T-helper 1 cell (primary cell): ENCODE data around the gene MED27.
A peak's percentile ranks its signal among the peaks of the same experiment; 100 is the strongest.

Source experiments
- DNase-seq, 5 donors: peaks; one replicate each; pipeline ENCODE4 v3.0.0-alpha.2; 2012 to 2020
- total RNA-seq, 4 donors: gene quantifications; one replicate each; lab custom pipeline; 2026; lab: John Stamatoyannopoulos, UW

MED27 gene
- 10.8 to 13.9 (median 12.4) reads per million in 4 donors for total RNA-seq

DNA sequence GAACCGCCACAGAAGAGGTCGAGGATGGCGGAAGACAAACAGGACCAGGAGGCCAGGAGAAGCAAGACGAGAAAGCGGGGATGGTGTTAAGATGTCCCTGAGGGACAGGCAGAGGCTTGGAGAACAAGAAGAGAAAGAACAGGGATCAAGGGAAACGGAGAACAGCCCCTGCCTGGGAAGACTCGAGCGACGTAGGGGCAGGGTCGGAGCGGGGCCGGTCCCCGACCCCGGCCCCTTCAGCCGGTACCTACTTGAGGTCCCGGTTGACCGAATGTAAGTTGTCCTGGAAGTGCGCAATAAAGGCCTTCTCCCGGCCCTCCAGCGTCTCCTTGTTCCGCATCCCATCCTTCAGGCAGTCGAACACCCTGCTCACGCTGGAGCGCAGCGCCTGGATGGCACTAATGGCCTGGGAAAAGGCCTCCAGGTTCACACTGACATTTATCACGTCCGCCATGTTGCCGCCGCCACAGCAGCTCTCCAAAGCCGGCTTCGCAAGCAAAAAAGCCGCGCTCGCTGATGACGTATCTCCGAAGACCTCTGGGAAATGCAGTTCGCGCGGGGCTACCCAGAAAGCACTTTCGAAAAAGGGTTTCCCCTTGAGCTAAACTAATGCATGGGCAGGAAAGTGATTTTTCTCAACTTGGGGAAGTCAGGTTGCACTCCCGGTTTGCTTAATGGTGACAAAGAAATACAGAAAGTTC is at the start of gene MED27:
Gene MED27, minus strand, starts transcription at position 477 of the 701 bp plus-strand sequence. Its CDS starts 23 bp downstream, at position 454.
- DNase-seq = peak; percentile 81 to 92 (median 84)

DNA sequence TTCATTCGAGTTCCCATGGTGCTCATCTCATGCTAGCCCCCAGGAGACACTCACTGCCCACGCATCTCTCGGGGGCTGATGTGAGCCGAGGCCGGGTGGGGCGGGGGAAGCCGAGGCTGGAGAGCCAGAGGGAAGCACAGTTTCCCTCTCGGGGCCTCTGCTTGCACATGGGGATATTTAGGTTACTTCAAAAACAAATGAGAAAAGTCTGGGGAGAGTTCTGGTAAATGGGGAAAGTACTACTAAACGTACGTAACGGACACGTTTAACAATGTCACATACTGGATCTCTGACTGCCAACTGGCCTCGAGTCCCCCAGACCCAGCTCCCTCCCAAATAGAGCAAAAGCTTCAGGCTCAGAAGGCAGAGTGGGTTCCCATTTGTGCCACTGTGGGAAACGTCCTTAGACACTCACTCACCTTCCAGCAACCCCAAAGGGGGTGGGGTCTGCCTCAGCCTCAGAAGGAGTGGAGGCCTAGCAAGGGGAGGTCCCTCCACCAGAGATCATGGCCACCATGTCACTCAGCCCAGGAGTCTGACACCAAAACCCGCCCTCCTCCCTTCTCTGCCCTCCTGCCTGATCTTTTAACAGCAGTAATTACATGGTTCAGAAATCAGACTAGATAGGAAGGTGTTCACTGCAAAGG is 48.3 kb upstream of the MED27 start:
- DNase-seq = no peak

DNA sequence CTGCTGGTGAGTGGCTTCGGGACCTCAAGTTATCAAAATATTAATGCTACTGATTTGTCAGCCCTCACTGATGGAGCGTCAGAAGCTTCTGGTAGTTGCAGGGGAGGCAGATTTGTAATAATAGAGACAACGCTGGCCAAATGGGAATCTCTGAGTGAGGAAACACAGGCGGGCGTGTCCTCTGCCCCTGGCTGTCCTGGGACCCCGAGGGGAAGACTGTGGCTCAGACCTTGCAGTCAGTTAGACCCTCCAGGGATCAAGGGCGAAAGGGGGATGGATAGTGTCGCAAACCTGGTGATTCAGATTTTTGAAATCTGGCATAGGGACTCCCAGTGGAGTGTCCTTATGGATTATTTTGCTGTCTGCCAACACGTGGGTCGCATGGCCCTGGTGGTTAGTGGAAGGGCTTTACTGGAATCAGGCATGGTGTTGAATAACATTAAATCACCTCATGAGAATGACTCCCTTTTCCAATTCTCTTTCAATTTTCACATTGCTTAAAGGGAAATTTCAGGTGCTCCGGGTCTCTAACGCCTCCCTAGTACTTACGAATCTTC is 47.1 kb upstream of the MED27 start:
- no peak for DNase-seq

DNA sequence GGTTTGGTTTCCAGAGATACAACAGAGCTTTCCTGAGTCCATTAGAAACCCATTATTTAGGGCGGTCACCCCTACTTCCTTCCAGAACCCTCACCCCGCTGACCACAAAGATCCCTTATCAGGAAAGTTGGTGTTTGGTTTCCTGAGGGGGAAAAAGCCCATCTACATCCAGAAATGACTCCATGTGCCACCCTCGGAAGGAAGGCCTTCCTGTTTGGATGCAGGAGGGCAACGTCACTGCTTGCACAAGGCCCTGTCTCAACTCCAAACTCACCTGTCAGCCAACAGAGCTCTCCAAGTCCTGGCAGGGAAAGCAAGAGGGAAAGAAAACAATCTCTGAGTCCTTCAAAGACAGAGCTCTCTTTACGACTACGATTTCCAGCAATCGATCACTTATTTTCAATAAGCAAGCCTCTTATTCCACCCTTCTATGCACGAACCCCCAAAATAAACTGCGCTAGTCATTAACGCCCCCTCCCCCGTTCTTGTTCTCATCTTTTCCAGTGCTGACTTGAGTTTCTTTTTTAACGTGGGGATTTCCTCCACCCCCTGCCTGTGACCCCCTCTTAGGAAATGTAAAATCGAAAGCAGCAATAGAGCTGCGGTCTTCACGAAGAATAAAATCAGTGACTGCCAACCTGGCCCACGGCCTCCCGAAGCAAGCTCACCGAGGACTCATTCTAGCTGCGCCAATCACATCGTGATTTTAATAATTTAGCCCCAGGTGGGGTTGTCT is 46.4 kb upstream of the MED27 start:
- DNase-seq = peak in 1 of 5 donors; percentile 21

DNA sequence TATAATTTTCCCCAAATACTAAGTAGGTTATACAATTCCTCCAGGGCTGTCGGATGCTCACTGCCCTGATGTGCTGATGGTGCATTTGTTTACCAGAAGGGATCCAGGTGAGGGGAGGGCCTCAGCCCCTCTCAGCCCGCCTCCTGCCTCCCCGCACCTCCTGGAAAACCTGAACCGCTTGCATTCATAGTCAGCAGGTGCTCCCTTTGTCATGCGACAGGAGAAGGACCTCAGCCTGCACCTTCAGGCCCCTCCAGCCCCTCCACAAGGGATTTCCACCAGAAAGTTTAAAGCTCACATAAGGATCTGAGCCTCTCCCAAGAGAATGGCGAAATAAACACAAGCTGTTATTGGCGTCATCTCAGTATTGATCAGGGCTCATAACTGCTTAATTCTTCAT is 45.7 kb upstream of the MED27 start:
- no peak for DNase-seq

GRCh38 chr9:132124800-132125199 is 45.1 kb upstream of the MED27 start:
- DNase-seq = no peak

DNA sequence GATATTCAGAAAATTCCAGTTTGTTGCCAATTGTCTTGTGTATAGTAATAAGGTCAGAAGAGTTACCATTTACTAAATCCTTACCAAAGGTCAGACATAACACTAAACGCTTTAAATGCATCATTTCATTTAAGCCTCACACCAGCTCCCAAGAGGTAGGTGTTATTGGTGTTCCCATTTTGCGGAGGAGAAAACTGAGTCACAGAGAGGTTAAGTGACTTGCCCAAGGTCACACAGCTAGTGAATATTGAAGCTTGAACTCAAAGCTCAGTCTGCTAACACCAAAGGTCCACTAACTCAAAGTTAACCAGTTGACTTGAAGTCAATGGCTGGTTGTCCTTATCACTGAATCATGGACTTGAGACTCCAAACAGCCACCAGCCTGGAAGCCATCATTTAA is 41.4 kb upstream of the MED27 start:
- DNase-seq = no peak

- DNase-seq = no peak
These were observed 38.0 kb upstream of the MED27 start for GRCh38 chr9:132117694-132118093.

GRCh38 chr9:132116583-132116982 is 36.9 kb upstream of the MED27 start:
- DNase-seq = no peak

- peak in 3 of 5 donors; percentile 12 to 24 (median 14) for DNase-seq
These were observed 34.5 kb upstream of the MED27 start for GRCh38 chr9:132114102-132114707.

GRCh38 chr9:132109291-132109690 is 29.6 kb upstream of the MED27 start:
- DNase-seq = no peak

DNA sequence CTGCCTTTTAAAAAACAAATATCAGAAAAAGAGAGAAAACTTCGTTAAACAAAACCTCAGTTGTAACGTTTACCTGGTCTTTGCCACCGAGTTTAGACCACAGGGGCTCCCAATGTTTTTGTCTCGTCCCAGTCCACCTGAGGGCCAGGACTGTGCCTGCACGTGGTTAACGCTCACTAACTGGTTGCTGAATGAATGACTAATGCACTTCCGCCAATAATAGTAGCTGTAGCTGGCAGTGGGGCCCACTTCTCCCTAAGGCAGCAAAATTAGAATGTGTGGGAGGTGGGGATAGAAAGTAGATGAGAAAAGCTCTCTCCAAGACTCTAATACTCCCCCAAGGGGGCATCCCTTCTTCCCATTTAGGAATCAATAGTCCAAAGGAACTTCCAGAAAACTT is 29.1 kb upstream of the MED27 start:
- DNase-seq = no peak

DNA sequence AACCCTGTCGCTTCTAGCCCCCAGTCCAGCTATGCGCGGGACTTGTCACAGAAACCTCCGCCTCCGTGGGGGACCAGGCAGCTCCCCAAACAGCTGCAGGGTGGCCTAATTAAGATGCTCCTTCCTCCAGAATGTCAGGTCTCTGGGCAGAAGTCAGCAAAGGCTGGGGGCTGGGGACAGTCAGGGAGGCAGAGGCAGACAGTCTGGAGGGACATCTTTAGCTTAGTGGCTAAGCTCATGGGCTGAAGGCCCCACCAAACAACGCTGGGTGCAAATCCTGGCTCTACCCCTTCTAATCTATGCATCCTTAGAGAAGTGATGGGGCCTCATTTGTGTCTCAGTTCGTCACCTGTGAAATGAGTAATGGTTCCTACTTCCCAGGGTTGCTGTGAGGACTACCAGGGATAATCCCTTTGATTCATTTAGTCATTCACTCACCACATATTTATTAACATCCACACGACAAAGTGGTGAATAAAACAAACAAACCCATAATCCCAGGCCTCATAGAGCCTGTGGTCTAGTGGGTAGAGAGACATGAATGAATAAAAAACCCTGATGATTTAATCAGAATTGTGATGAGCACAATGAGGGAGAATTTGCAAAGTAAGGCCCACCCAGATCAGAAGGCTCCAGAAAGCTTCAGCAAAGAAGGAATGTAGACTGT is 20.2 kb upstream of the MED27 start:
- DNase-seq = no peak

GRCh38 chr9:132099167-132099566 is 19.5 kb upstream of the MED27 start:
- no peak for DNase-seq

- no peak for DNase-seq
These were observed 14.7 kb upstream of the MED27 start for GRCh38 chr9:132094314-132094791.

- no peak for DNase-seq
These were observed 11.1 kb upstream of the MED27 start for GRCh38 chr9:132090771-132091170.

- no peak for DNase-seq
These were observed 7.9 kb upstream of the MED27 start for GRCh38 chr9:132087438-132088030.

- DNase-seq = no peak
These were observed 2.5 kb upstream of the MED27 start for GRCh38 chr9:132082188-132082587.

- no peak for DNase-seq
These were observed 839 bp downstream of the MED27 start for GRCh38 chr9:132078699-132079356.

DNA sequence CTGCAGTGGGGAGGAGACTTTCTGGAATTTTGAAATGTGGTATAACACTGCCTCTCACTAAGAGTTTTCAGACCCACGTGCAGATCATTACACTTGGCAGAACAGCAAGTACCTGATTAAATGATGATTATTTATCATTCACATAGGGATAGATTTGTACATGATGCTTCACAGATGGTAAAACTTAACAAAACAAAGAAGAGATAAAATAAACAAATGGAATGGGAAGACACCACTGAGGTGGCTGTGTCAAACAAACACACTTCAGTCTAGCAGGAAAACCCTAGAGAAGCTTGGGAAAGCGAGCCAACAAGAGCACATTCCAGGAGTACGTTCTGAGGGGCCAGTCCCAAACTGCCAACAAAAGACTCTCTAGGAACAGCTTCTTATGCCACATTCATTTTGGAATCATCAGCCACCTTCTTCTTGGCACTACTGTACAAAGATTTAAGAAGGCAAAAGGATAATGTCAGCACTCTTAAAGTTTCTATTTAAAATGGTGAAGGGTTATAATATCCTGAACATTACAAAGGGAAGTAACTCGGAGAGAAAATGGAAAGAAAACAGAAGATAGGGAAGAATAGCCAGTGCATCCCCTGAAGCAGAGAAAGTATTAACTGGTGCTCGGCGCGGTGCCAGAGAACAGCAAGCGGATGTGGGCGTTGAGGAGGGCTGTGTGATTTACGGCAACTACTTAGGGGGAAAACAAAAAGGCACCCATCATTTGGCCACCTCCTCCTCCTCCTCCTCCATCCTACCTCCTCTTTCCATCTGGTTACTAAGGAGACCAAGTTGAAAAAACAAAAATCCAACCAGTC is 1.6 kb downstream of the MED27 start:
- DNase-seq = peak in 3 of 5 donors; percentile 14 to 30 (median 23)
